Neural cell (in vitro differentiated cells): ENCODE data around the gene NR5A1. TPM values are rescaled to one million over a fixed set of nuclear protein-coding genes. Genes with fewer than 3 reads are reported as not detected.

Experiments used
- H2AFZ ChIP-seq: fragments of 200-600, 300-800 bp; sonication (generic), shearing (Covaris generic); 2 replicates; pipeline ENCODE4 v1.6.0; 2014; ENCODE audit warnings: low read depth, mild to moderate bottlenecking, antibody characterized with exemption, low read length, moderate library complexity
- H3F3A ChIP-seq: fragments of 200-600 bp; shearing (Covaris generic); 2 replicates; pipeline ENCODE4 v1.6.1; 2016; ENCODE audit warnings: mild to moderate bottlenecking, moderate library complexity, mixed read lengths, antibody characterized with exemption, low read length; ENCODE audit not compliant: insufficient read depth, poor library complexity, severe bottlenecking
- H3K27ac ChIP-seq: fragments of 200-600, 300-800 bp; sonication (generic), shearing (Covaris generic); 2 replicates; pipeline ENCODE4 v1.5.1; 2014; ENCODE audit warnings: mild to moderate bottlenecking, low read length, moderate library complexity
- H3K27me3 ChIP-seq: fragments of 300-800, 200-600 bp; sonication (generic), shearing (Covaris generic); 2 replicates; pipeline ENCODE4 v1.6.0; 2014; ENCODE audit warnings: mild to moderate bottlenecking, low read depth, low read length, moderate library complexity; ENCODE audit not compliant: insufficient read depth
- H3K36me3 ChIP-seq: fragments of 300-800, 200-600 bp; sonication (generic), shearing (Covaris generic); 2 replicates; pipeline ENCODE4 v1.5.1; 2014; ENCODE audit warnings: mild to moderate bottlenecking, antibody characterized with exemption, low read length, moderate library complexity; ENCODE audit not compliant: insufficient read depth
- H3K4me2 ChIP-seq: fragments of 300-800, 200-600 bp; sonication (generic), shearing (Covaris generic); 2 replicates; pipeline ENCODE4 v1.6.0; 2014; ENCODE audit warnings: mild to moderate bottlenecking, low read length
- H3K4me3 ChIP-seq: fragments of 300-800, 200-600 bp; sonication (generic), shearing (Covaris generic); 2 replicates; pipeline ENCODE4 v1.5.1; 2014; ENCODE audit warnings: mild to moderate bottlenecking, low read length, moderate library complexity
- H3K79me2 ChIP-seq: fragments of 200-600 bp; shearing (Covaris generic); replicated peaks from 2 replicates; pipeline ENCODE4 v1.6.0; 2014; ENCODE audit warnings: mild to moderate bottlenecking, low read length, moderate library complexity; ENCODE audit not compliant: insufficient read depth
- H3K9ac ChIP-seq: fragments of 300-800, 200-600 bp; sonication (generic), shearing (Covaris generic); 2 replicates; pipeline ENCODE4 v1.6.1; 2016; ENCODE audit warnings: mild to moderate bottlenecking, low read length, mixed read lengths
- H3K9me2 ChIP-seq: fragments of 200-600 bp; shearing (Covaris generic); 2 replicates; pipeline ENCODE4 v1.6.1; 2016; ENCODE audit warnings: mild to moderate bottlenecking, low read length, mixed read lengths; ENCODE audit not compliant: insufficient read depth
- H3K9me3 ChIP-seq: fragments of 200-600, 300-800 bp; sonication (generic), shearing (Covaris generic); 2 replicates; pipeline ENCODE4 v1.6.1; 2016; ENCODE audit warnings: mild to moderate bottlenecking, mixed run types, low read length, moderate library complexity, mixed read lengths
- H4K20me1 ChIP-seq: fragments of 200-600 bp; shearing (Covaris generic); 2 replicates; pipeline ENCODE4 v1.6.1; 2016; ENCODE audit warnings: mild to moderate bottlenecking, mixed run types; ENCODE audit not compliant: insufficient read depth
- EP300 ChIP-seq: fragments of 450-650 bp; conservative IDR thresholded peaks from 2 replicates; pipeline ENCODE4 v1.6.1; 2014; ENCODE audit warnings: antibody characterized with exemption, mild to moderate bottlenecking, moderate library complexity; ENCODE audit not compliant: poor library complexity, severe bottlenecking
- EZH2 ChIP-seq: fragments of 200-600, 300-800 bp; shearing (Covaris generic), sonication (generic); IDR thresholded peaks from 2 replicates; pipeline ENCODE4 v1.6.1; 2014; ENCODE audit warnings: antibody characterized with exemption, low read length, borderline replicate concordance, mild to moderate bottlenecking; ENCODE audit not compliant: insufficient read depth, poor library complexity, severe bottlenecking
- MXI1 ChIP-seq: fragments of 450-650 bp; conservative IDR thresholded peaks from 2 replicates; pipeline ENCODE4 v1.6.1; 2014; ENCODE audit warnings: antibody characterized with exemption, mild to moderate bottlenecking; ENCODE audit not compliant: poor library complexity, severe bottlenecking
- POLR2AphosphoS5 ChIP-seq: IDR thresholded peaks from 2 replicates; pipeline ENCODE4 v1.6.1; 2012
- RAD21 ChIP-seq: fragments of 450-650 bp; conservative IDR thresholded peaks from 2 replicates; pipeline ENCODE4 v1.6.1; 2014; ENCODE audit warnings: antibody characterized with exemption, mild to moderate bottlenecking, moderate library complexity
- SMC3 ChIP-seq: fragments of 450-650 bp; conservative IDR thresholded peaks from 2 replicates; pipeline ENCODE4 v1.6.1; 2014; ENCODE audit warnings: antibody characterized with exemption, mild to moderate bottlenecking, moderate library complexity; ENCODE audit not compliant: poor library complexity
- TAF1 ChIP-seq: IDR thresholded peaks from 2 replicates; pipeline ENCODE4 v1.6.1; 2012; ENCODE audit warnings: low read depth
- polyA plus RNA-seq: library from polyadenylated mRNA; depleted of rRNA; stranded (reverse); fragments of >200 nt; gene quantifications from 2 replicates; pipeline ENCODE4 v1.2.3, GENCODE V29; 2014
- TF ChIP-seq, protein P1 (sequence below): IDR thresholded peaks from 2 replicates; pipeline ENCODE4 v1.6.1; 2012; ENCODE audit warnings: borderline replicate concordance
- TF ChIP-seq, protein P2 (sequence below): fragments of 450-650 bp; IDR thresholded peaks from 2 replicates; pipeline ENCODE4 v1.5.1; 2014; ENCODE audit warnings: antibody characterized with exemption, mild to moderate bottlenecking, moderate library complexity; ENCODE audit not compliant: poor library complexity, severe bottlenecking

Gene NR5A1
- polyA plus RNA-seq, 1 donor from 2014 or later, result 0.09 TPM

DNA sequence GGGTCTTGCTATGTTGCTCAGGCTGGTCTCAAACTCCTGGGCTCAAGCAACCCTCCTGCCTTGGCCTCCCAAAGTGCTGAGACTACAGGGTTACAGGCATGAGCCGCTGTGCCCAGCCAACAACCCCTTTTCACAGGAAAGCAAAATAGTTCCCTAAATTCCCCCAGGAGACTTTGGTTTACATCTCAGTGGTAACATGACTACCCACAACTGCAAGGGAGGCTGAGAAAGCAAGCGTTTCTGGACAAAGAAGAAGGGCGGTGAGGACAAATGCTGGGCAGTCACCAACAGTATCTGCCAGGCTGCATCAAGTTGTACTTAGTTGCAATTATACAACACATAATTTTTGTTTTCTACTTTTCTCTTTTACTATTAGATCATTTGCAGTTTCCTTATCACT lies 64.4 kb downstream of the NR5A1 start:
- Histone ChIP-seq H3K9me3 (no peaks in the 10 kb centered on the region), H3K27me3 (no peaks in the 10 kb centered on the region), H3K4me2 (no peak overlapping the region), H3K27ac (no peak overlapping the region), H3K36me3 (no peaks in the 10 kb centered on the region), H3K9ac (no peak overlapping the region), H2AFZ (no peak overlapping the region), H3F3A (no peaks in the 10 kb centered on the region), H4K20me1 (no peaks in the 10 kb centered on the region), H3K9me2 (no peaks in the 10 kb centered on the region), H3K79me2 (no peaks in the 10 kb centered on the region), H3K4me3 (no peak overlapping the region)
- TF ChIP-seq MXI1 (no peak), RAD21 (no peak), SMC3 (no peak), POLR2AphosphoS5 (no peak), TAF1 (no peak)

DNA sequence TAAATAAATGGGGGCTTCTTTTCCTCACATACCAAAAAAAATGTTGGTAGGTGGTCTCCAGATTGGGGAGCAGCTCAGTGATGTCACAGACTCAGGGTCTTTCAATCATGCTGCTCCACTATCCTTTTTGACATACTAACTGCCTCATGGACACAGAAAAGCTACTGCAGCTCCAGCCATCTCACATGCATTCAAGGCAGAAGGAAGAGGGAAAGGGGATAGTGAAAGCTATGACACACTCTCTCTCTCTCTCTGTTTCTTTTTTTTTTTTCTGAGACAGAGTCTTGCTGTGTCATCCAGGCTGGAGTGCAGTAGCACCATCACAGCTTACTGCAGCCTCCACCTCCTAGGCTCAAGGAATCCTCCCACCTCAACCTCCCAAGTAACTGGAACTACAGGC lies 64.8 kb downstream of the NR5A1 start:
- H3K4me2 ChIP-seq, result no peak overlapping the region
- no peaks in the 10 kb centered on the region for H3K27me3 ChIP-seq
- no peaks in the 10 kb centered on the region for H4K20me1 ChIP-seq
- no peaks in the 10 kb centered on the region for H3K79me2 ChIP-seq
- H3K36me3 ChIP-seq, result no peaks in the 10 kb centered on the region
- no peaks in the 10 kb centered on the region for H3K9me2 ChIP-seq
- H3K9me3 ChIP-seq, result no peaks in the 10 kb centered on the region
- no peak overlapping the region for H3K4me3 ChIP-seq
- TF ChIP-seq TAF1, result no peak
- TF ChIP-seq EZH2, result no peak
- no peak for TF ChIP-seq POLR2AphosphoS5
- no peak for TF ChIP-seq MXI1
- TF ChIP-seq SMC3, result no peak
- TF ChIP-seq, protein P1, sequence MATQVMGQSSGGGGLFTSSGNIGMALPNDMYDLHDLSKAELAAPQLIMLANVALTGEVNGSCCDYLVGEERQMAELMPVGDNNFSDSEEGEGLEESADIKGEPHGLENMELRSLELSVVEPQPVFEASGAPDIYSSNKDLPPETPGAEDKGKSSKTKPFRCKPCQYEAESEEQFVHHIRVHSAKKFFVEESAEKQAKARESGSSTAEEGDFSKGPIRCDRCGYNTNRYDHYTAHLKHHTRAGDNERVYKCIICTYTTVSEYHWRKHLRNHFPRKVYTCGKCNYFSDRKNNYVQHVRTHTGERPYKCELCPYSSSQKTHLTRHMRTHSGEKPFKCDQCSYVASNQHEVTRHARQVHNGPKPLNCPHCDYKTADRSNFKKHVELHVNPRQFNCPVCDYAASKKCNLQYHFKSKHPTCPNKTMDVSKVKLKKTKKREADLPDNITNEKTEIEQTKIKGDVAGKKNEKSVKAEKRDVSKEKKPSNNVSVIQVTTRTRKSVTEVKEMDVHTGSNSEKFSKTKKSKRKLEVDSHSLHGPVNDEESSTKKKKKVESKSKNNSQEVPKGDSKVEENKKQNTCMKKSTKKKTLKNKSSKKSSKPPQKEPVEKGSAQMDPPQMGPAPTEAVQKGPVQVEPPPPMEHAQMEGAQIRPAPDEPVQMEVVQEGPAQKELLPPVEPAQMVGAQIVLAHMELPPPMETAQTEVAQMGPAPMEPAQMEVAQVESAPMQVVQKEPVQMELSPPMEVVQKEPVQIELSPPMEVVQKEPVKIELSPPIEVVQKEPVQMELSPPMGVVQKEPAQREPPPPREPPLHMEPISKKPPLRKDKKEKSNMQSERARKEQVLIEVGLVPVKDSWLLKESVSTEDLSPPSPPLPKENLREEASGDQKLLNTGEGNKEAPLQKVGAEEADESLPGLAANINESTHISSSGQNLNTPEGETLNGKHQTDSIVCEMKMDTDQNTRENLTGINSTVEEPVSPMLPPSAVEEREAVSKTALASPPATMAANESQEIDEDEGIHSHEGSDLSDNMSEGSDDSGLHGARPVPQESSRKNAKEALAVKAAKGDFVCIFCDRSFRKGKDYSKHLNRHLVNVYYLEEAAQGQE, result no peak
- TF ChIP-seq RAD21, result no peak
- no peak for TF ChIP-seq EP300
- TF ChIP-seq, protein P2, sequence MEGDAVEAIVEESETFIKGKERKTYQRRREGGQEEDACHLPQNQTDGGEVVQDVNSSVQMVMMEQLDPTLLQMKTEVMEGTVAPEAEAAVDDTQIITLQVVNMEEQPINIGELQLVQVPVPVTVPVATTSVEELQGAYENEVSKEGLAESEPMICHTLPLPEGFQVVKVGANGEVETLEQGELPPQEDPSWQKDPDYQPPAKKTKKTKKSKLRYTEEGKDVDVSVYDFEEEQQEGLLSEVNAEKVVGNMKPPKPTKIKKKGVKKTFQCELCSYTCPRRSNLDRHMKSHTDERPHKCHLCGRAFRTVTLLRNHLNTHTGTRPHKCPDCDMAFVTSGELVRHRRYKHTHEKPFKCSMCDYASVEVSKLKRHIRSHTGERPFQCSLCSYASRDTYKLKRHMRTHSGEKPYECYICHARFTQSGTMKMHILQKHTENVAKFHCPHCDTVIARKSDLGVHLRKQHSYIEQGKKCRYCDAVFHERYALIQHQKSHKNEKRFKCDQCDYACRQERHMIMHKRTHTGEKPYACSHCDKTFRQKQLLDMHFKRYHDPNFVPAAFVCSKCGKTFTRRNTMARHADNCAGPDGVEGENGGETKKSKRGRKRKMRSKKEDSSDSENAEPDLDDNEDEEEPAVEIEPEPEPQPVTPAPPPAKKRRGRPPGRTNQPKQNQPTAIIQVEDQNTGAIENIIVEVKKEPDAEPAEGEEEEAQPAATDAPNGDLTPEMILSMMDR, result no peak
- no peak overlapping the region for H2AFZ ChIP-seq
- H3K9ac ChIP-seq, result no peak overlapping the region
- no peak overlapping the region for H3K27ac ChIP-seq
- H3F3A ChIP-seq, result no peaks in the 10 kb centered on the region
